HG03175 (cell line): ENCODE data around the gene GRAPL.
"Not testable (repeated sequence)": the region's sequence is repeated elsewhere in the genome, so short reads cannot be mapped to it uniquely, and the experiment has no call there.

Source experiments
- ATAC-seq: cut with Tn5 transposase; IDR thresholded peaks from one replicate; pipeline ENCODE4 v1.9.1; 2021; ENCODE audit warnings: mild to moderate bottlenecking, moderate library complexity; ENCODE audit not compliant: unreplicated experiment

GRAPL gene

GRCh38 chr17:19136138-19136537 is 8.7 kb downstream of the GRAPL start:
- not testable (repeated sequence) for ATAC-seq

- ATAC-seq, result not testable (repeated sequence)
These were observed 9.2 kb downstream of the GRAPL start for GRCh38 chr17:19136605-19137004.

GRCh38 chr17:19137959-19138358 is 10.6 kb downstream of the GRAPL start:
- ATAC-seq, result not testable (repeated sequence)

GRCh38 chr17:19141366-19142155 is 14.2 kb downstream of the GRAPL start:
- ATAC-seq, result not testable (repeated sequence)

GRCh38 chr17:19142419-19142818 is 15.0 kb downstream of the GRAPL start:
- ATAC-seq, result not testable (repeated sequence)

GRCh38 chr17:19143097-19143777 is 15.8 kb downstream of the GRAPL start:
- not testable (repeated sequence) for ATAC-seq

- ATAC-seq, result not testable (repeated sequence)
These were observed 17.0 kb downstream of the GRAPL start for GRCh38 chr17:19144373-19144772.

GRCh38 chr17:19145471-19145870 is 18.1 kb downstream of the GRAPL start:
- ATAC-seq, result not testable (repeated sequence)

GRCh38 chr17:19150678-19151615 is 23.6 kb downstream of the GRAPL start:
- not testable (repeated sequence) for ATAC-seq

- ATAC-seq, result not testable (repeated sequence)
These were observed 30.2 kb downstream of the GRAPL start for GRCh38 chr17:19157628-19158027.

- not testable (repeated sequence) for ATAC-seq
These were observed 31.1 kb downstream of the GRAPL start for GRCh38 chr17:19158478-19158877.

- not testable (repeated sequence) for ATAC-seq
These were observed 31.5 kb downstream of the GRAPL start for GRCh38 chr17:19158938-19159337.

GRCh38 chr17:19161308-19162107 is 34.1 kb downstream of the GRAPL start:
- ATAC-seq, result not testable (repeated sequence)

- not testable (repeated sequence) for ATAC-seq
These were observed 35.2 kb downstream of the GRAPL start for GRCh38 chr17:19162384-19163216.

GRCh38 chr17:19174422-19174821 is 47.0 kb downstream of the GRAPL start:
- not testable (repeated sequence) for ATAC-seq

GRCh38 chr17:19175410-19175809 is 48.0 kb downstream of the GRAPL start:
- peak; percentile 43 for ATAC-seq

GRCh38 chr17:19181040-19181875 is 53.9 kb downstream of the GRAPL start:
- peak; percentile 87 for ATAC-seq
